Stomach (tissue), 4 donors: ENCODE results near the gene PRPS2.

Experiments
- CTCF ChIP-seq, 7 experiments: fragments of 450-650 bp in 4 of 7; fragments of 200-600 bp in 3 of 7; sonication (generic) in 3 of 7; IDR thresholded peaks; one replicate each; pipeline ENCODE4 v1.5.1; 2016 to 2019; ENCODE audit warnings: antibody characterized with exemption in 7 of 7, control low read depth in 2 of 7, mild to moderate bottlenecking in 1 of 7
- EP300 ChIP-seq: sonication (generic); formaldehyde crosslinking; IDR thresholded peaks from one replicate; pipeline ENCODE4 v1.6.1; 2017; ENCODE audit warnings: antibody characterized with exemption
- POLR2A ChIP-seq, 4 donors: fragments of 450-650 bp; IDR thresholded peaks; one replicate each; pipeline ENCODE4 v1.6.1; 2016; ENCODE audit warnings: antibody characterized with exemption in 4 of 4, control low read depth in 2 of 4, mild to moderate bottlenecking in 1 of 4, moderate library complexity in 1 of 4

- TF ChIP-seq POLR2A (IDR thresholded peaks at IDR 0.05) (no peak), CTCF (IDR thresholded peaks at IDR 0.05) (no peak), EP300 (no peak)
These were observed 1.2 kb upstream of the PRPS2 start for GRCh38 chrX:12789976-12790375.
